ENCODE measurements around the gene SPTBN5.

The SPTBN5 gene

GRCh38 chr15:41926185-41927056 is 32.6 kb upstream of the SPTBN5 start:
- DNase-seq: no peak

DNA sequence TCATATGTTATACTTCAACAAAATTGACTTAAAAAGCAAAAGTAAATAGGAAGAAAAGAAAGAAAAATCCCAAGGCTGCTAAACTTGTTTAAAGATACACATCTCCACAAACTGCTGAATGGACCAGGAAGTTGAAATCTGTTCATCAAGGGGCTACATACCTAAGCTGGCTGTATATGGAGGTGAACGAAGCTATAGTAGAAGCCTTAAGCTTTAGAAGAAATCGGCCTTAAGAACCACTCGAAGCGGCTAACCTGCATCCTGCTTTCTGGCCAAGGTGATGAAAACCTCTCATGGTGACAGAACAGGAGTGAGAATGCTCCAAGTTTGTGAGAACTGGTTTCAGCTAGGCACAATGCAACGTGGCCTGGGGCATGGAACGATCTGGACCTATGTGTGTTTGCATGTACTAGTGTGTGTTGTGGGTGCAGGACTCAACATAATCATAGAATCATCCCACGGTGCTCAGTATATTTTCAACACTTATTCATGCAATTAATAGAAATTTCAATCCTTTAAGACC is 31.3 kb upstream of the SPTBN5 start:
- DNase-seq: no peak

DNA sequence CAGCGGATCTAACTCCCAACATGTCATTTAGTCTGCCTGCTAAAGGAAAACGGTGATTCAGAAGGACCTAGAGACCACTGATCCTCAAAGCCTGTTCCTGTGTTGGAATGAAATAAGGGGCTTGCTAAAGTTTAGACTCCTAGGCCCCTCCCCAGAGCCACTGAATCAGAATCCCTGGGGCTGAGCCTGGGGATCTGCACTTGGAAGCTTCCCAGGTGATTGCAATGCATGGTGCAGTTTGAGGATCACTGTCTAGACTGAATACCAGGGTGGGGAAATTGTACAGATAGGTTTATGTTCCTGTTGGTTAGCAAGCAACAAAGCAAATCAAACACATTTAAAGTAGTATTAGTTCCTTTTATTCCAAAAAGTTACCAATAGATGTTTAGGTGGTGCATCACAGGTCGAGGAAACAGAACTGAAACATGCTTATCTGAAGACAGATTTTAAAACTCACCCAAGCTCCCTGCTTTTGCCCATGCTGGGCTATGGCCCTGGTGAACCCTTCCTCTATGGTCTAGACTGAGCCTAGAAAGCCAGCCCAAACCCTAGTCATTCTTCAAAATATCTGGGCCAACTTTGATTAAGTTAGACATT is 29.6 kb upstream of the SPTBN5 start:
- no peak for DNase-seq

- DNase-seq: no peak
Measured at GRCh38 chr15:41922353-41922752, 28.5 kb upstream of the SPTBN5 start.

GRCh38 chr15:41921639-41922038 is 27.8 kb upstream of the SPTBN5 start:
- no peak for DNase-seq

- no peak for DNase-seq
Measured at GRCh38 chr15:41921167-41921566, 27.3 kb upstream of the SPTBN5 start.

DNA sequence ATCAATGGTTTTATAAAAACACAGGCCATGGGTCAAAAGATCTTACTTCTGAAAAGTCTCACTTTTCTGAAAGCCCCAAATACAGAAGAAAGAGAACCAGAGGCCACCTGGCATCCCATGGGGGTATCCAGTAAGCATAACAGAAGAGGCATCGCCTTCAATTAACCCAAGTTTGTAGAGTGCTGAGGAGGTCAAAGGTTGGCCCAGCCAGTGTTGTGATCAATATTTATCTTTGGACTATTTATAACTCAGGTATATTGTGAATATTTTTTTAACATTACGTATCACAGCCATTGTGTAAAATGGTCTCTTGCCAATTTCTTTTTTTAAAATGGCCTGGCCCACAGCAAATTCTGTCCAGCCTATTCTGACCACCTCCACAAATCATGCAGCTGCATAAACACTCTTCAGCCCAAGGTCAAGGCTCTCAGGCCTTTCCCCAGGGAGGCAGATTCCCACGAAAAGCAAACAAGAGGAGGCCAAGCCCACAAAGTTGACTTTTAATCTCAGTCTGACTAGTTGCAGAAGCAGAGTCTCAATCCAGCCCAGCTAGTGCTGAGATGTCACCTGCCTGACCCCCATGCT is 26.2 kb upstream of the SPTBN5 start:
- no peak for DNase-seq

- DNase-seq: no peak
Measured at GRCh38 chr15:41919201-41919820, 25.5 kb upstream of the SPTBN5 start.

DNA sequence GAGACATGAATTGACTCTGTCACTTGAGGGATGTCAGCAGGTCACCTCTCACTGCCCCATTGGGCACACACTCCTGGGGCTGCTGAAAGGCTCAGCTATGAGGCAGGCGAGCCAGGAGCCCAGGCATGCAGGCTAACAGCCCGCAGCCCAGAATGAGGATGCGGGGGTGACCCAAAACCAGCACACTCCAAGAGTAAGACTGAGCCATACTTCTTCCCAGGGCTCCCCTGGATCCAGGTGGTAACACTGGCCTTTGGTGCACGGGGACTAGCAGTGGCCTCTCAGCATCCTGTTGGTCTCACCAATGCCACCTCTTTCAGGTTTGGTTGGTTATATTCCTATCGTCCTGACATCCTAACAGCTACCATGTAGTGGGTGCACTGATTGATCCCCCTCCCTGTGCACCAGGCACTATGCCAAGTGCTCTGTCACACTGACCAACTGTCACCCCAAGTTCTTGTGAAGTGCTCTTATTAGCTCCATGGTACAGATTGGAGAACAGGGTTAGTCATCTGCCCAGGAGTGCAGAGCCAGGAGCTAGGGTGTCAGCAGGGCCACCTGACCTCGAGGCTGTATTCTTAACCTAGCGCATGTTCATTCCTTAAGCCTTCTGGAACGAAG is 24.8 kb upstream of the SPTBN5 start:
- DNase-seq: no peak

DNA sequence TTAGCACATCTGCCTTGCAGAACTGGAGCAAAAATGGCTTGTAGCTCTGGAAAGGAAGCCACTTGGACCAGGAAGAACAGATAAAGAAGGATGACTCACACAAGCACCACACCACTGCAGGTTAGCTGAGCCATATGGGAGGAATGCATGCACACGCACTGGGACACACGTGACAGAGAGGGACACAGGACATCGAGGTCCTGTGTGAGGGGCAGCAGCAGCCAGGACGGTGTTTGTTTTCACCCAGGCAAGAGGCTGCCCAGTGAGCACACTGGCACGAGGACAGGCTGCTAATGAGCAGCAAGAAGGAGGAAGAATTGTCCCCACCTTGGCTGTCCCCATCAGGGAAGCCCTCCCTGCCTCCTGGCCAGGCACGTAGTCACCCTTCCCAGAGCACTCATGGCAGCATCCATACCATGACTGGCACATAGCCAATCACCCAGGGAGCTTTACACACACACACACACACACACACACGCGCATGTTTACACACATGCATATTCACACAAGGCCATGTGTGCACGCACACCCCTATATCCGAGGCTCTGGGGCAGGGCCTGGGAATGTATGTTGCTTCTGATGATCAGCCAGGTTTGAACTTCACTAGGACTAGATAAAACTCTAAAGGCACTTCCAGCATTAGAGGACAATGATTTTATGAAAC is 24.0 kb upstream of the SPTBN5 start:
- DNase-seq: no peak

DNA sequence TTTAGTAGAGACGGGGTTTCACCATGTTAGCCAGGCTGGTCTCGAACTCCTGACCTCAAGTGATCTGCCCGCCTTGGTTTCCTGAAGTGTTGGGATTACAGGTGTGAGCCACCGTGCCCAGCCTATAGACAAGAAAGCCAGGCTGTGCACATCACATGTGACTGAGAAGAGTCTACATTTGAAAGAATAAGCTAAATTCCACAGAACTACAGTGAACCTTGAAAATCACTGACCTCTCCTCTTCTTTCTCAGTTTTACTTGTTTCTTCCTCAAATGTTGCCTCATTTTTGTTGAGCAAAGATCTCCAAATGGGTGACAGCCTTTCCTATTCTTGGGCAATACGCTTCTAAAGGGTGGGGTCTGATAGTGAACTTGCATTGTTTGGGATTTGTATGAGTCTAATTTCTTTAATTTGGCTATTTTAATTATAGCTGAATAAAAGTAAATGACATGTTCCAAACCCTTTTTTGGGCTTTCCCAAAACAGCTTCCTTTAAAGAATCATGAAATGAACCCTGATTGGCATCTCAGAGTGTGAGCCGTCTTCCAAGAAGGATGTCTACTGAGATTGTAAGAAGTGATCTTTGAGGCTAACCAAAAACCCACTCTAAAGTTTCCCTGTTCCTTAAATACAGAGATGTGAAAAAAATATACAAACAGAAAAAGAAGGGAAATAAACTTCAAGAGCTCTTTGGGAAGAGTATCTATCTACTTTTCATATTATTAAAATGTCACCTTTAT is 21.6 kb upstream of the SPTBN5 start:
- DNase-seq: no peak

GRCh38 chr15:41914411-41914810 is 20.6 kb upstream of the SPTBN5 start:
- no peak for DNase-seq

DNA sequence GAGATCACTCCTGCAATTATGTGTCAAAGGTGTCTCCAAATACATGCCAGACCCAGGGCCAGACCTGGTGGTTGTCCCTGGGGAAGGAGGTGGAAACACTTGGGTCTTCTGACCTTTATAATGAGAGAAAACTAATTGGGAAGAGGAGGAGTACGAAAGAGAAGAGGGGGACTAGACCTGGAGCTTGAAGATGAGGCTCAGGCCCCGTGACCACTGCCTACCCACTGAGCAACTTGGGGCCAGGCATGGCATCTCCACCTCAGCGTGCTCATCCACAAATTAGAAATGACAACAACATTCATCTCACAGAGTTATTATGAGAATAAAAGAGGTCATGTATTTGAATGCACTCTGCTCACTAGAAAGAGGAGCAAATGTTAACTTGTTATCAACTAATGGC is 19.4 kb upstream of the SPTBN5 start:
- no peak for DNase-seq

DNA sequence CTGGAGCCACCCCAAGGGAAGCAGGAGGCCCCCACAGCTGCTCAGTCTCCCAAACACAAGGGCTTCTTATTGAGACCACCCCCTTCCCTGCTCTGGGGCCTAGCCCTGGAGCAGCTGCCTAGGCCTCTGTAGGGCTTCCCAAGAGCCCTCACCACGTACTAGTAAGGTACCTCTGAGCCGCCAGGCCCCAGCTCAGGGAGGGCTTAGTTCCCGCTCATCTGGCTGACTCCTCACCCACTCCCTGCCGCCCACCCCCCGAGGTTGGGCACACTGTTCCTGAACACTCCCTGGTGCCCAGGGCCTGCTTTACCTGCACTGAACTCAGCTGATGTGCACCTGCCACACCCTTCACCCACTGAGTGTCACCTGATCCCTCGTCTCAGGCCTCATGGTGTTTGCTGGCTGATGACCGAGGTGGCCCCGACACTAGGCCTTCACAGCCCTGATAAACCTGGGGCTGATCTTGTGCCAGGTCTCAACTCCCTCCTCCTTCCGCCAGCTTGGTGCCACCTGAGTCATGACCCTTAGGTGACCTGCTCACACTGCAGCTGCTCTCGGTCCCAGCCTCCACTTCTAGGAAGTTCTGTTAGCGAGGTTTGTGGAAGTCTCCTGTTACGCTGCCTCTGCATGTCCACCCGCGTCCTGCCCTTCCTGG is 18.0 kb upstream of the SPTBN5 start:
- DNase-seq: no peak

- DNase-seq: no peak
Measured at GRCh38 chr15:41908736-41909461, 15.0 kb upstream of the SPTBN5 start.

DNA sequence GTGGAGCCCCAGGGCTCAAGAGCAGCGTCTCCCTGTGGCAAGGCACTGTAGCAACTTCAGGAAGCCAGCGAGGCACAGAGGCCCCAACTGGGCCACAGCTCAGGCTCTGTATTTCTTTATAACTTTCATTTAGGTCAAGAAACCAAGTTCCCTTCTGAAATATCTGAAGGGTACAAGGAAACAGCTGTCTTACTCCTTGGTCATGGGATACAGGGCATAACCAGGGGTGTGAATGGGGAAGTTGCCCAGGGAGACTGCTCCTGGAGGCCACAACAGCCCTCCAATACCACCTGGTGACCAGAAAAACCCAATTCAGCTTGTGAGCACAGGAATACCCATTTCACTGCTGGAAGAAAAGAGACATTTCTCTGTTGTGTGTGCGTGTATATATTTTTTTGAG is 13.3 kb upstream of the SPTBN5 start:
- no peak for DNase-seq

DNA sequence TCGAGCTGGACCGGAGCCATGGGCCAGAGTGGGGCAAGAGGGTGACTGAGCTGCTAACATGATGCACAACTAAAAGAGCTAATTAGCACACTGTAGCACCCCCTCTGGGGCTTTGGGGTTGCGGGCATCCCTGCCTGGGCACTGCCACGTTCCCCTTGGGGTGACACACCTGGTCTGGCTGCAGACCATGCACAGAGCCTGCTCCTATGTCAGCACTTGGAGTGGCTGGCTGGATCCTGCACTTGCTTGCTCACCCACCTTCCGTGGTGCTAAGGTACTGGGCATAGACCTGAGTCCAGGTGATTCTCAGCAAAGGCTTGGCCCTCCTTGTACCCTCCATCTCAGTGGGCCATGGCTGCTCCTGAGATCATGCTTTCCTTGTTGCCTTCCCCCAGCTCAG is 12.8 kb upstream of the SPTBN5 start:
- DNase-seq: no peak

- DNase-seq: no peak
Measured at GRCh38 chr15:41905036-41905793, 11.4 kb upstream of the SPTBN5 start.

DNA sequence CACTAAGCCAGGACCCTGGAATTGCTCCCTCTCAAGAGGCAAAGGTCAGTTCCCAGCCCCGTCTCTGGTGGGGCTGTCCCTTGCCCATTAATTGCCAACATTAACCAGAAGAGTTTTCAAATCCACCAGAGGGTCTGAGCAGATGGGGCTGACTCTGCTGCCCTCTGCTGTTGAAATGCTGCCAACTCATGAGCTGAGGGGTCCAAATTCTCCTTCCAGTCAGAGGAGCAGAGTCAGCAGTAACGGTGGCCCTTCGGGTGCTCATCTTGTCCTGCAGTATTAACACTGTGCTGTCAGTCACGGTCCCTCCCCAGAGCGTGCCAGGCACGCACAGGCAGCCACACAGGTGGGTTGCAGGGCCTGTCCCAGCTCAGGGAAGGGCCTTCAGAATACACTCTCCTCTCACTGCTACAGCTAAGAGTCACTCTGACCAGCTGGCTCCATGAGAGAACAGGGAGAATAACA is 10.7 kb upstream of the SPTBN5 start:
- DNase-seq: peak; percentile 68

DNA sequence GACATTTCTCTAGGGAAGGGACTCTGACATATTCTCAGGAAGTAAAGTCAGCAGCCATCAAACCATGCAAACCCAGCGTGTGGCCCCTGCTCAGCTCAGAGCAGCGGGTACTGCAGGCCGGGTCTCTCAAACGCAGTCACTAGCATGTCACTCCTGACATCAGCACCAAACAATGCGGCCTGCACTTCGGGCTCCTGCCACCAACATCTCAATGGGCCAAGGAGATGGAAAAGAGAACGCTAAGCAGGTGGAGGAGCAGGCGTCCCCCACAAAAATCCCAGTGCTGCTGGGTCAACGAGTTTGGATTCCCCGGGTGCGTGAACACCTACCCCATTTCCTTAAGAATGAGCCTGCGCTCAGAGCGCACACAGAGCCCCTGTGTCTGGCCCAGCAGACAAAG is 9.9 kb upstream of the SPTBN5 start:
- no peak for DNase-seq

Measured in activated CD4-positive, alpha-beta T cell treated with anti-CD3 and anti-CD28 coated beads, Interleukin-10, Interleukin-2, amounts not matched to agents 100 ng/mL and 50 ng/mL, durations not matched to agents 16 hours and 8 hours (primary cell).